Peyer's patch (tissue), 4 donors: Measurements from ENCODE around the gene IFNAR1.

ENCODE experiments used
- POLR2A ChIP-seq, 2 donors: fragments of 450-650 bp; IDR thresholded peaks; one replicate each; pipeline ENCODE4 v1.5.1; 2017; ENCODE audit warnings: antibody characterized with exemption in 2 of 2, mild to moderate bottlenecking in 2 of 2, moderate library complexity in 2 of 2
- TF ChIP-seq, protein P1 (sequence below), 6 experiments: fragments of 450-650 bp in 4 of 6; fragments of 200-600 bp in 2 of 6; sonication (generic) in 1 of 6; IDR thresholded peaks; one replicate each; pipeline ENCODE4 v1.5.1; 2017 to 2019; ENCODE audit warnings: antibody characterized with exemption in 6 of 6, mild to moderate bottlenecking in 3 of 6, moderate library complexity in 1 of 6

DNA sequence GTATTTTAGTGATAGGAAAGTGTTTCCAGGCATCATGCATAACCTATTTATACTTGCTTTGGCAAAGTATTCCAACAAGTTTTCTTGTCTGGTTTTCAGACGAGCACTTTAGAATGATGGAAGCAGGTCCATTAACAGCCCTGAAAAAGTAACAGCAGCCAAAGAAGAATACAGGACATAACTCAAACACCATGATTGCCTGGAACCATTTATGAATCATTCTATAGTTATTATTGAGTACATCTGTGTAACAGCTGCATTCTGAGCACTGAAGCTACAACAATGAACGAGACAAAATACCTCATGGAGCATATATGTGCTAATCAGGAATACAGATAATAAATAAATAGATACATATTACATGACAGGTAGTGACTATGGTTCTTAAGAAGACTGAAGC, 46.0 kb upstream of the IFNAR1 start:
- TF ChIP-seq, protein P1, sequence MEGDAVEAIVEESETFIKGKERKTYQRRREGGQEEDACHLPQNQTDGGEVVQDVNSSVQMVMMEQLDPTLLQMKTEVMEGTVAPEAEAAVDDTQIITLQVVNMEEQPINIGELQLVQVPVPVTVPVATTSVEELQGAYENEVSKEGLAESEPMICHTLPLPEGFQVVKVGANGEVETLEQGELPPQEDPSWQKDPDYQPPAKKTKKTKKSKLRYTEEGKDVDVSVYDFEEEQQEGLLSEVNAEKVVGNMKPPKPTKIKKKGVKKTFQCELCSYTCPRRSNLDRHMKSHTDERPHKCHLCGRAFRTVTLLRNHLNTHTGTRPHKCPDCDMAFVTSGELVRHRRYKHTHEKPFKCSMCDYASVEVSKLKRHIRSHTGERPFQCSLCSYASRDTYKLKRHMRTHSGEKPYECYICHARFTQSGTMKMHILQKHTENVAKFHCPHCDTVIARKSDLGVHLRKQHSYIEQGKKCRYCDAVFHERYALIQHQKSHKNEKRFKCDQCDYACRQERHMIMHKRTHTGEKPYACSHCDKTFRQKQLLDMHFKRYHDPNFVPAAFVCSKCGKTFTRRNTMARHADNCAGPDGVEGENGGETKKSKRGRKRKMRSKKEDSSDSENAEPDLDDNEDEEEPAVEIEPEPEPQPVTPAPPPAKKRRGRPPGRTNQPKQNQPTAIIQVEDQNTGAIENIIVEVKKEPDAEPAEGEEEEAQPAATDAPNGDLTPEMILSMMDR (IDR thresholded peaks at IDR 0.05), result no peak
- no peak for TF ChIP-seq POLR2A (IDR thresholded peaks at IDR 0.05)
